H54 (cell line): Measurements from ENCODE around the gene PCA3.

ENCODE experiments used
- DNase-seq: peaks from one replicate; pipeline ENCODE4 v3.0.0; 2011; ENCODE audit warnings: low spot score, mixed read lengths; ENCODE audit not compliant: insufficient read length
- FAIRE-seq: peaks from 3 replicates; lab custom pipeline; 2011; peaks lifted over from hg19 to GRCh38; lab: Jason Lieb, UNC
- POLR2A ChIP-seq: IDR thresholded peaks from 2 replicates; pipeline ENCODE4 v1.6.1; 2011; ENCODE audit warnings: low read depth, mild to moderate bottlenecking, low read length

Gene PCA3

GRCh38 chr9:76764138-76764537, at the start of gene PCA3:
Gene PCA3, plus strand, starts transcription at chr9:76764438.
- FAIRE-seq (no peak), DNase-seq (no peak)
- TF ChIP-seq POLR2A: no peak

- DNase-seq (peak; percentile 32), FAIRE-seq (peak; percentile 41)
- no peak for TF ChIP-seq POLR2A
Measured at GRCh38 chr9:76716085-76716672, 48.1 kb upstream of the PCA3 start.

- FAIRE-seq (no peak), DNase-seq (no peak)
- no peak for TF ChIP-seq POLR2A
Measured at GRCh38 chr9:76717176-76717575, 47.1 kb upstream of the PCA3 start.

GRCh38 chr9:76717613-76718012, 46.6 kb upstream of the PCA3 start:
- peak; percentile 90 for FAIRE-seq
- TF ChIP-seq POLR2A: no peak
- peak; percentile 45 for DNase-seq

- DNase-seq (no peak), FAIRE-seq (peak; percentile 33)
- no peak for TF ChIP-seq POLR2A
Measured at GRCh38 chr9:76718166-76718565, 46.1 kb upstream of the PCA3 start.

GRCh38 chr9:76720245-76720644, 44.0 kb upstream of the PCA3 start:
- DNase-seq (no peak), FAIRE-seq (peak; percentile 36)
- TF ChIP-seq POLR2A: no peak

- no peak for TF ChIP-seq POLR2A
- FAIRE-seq (no peak), DNase-seq (no peak)
Measured at GRCh38 chr9:76725011-76725546, 39.2 kb upstream of the PCA3 start.

- DNase-seq (no peak), FAIRE-seq (no peak)
- no peak for TF ChIP-seq POLR2A
Measured at GRCh38 chr9:76725885-76726284, 38.4 kb upstream of the PCA3 start.

GRCh38 chr9:76729116-76729515, 35.1 kb upstream of the PCA3 start:
- DNase-seq (no peak), FAIRE-seq (no peak)
- TF ChIP-seq POLR2A: no peak

- DNase-seq (no peak), FAIRE-seq (no peak)
- no peak for TF ChIP-seq POLR2A
Measured at GRCh38 chr9:76729980-76730737, 34.1 kb upstream of the PCA3 start.

- DNase-seq (no peak), FAIRE-seq (no peak)
- no peak for TF ChIP-seq POLR2A
Measured at GRCh38 chr9:76730801-76731200, 33.4 kb upstream of the PCA3 start.

- no peak for FAIRE-seq
- DNase-seq: no peak
- TF ChIP-seq POLR2A: no peak
Measured at GRCh38 chr9:76732341-76732958, 31.8 kb upstream of the PCA3 start.

- DNase-seq (no peak), FAIRE-seq (no peak)
- no peak for TF ChIP-seq POLR2A
Measured at GRCh38 chr9:76733096-76733495, 31.1 kb upstream of the PCA3 start.

- DNase-seq: no peak
- no peak for FAIRE-seq
Measured at GRCh38 chr9:76734716-76735115, 29.5 kb upstream of the PCA3 start.

More at GRCh38 chr9:76734716-76735115, 29.5 kb upstream of the PCA3 start:
- no peak for TF ChIP-seq POLR2A
